GM23248 (cell line): ENCODE data around the gene GRIK3.

ENCODE experiments used
- EZH2 ChIP-seq: fragments of 200-600 bp; sonication (generic); IDR thresholded peaks from 2 replicates; pipeline ENCODE4 v1.6.1; 2018; ENCODE audit warnings: antibody characterized with exemption, mild to moderate bottlenecking; ENCODE audit not compliant: insufficient read depth, poor library complexity, severe bottlenecking
- EZH2phosphoT487 ChIP-seq: fragments of 200-600 bp; sonication (generic); IDR thresholded peaks from 2 replicates; pipeline ENCODE4 v1.6.1; 2018; ENCODE audit warnings: antibody characterized with exemption, moderate library complexity, mild to moderate bottlenecking, low read depth; ENCODE audit not compliant: insufficient read depth

GRCh38 chr1:36763771-36764170, 270.5 kb downstream of the GRIK3 start:
- TF ChIP-seq EZH2phosphoT487: no peak
- TF ChIP-seq EZH2: no peak
